H7 (cell line): ENCODE results near the gene ZNF652. TPM values are rescaled to one million over a fixed set of nuclear protein-coding genes. Genes with fewer than 3 reads are reported as not detected.
A peak's percentile ranks its signal among the peaks of the same experiment; 100 is the strongest.

Experiments
- DNase-seq: peaks from one replicate; pipeline ENCODE4 v3.0.0; 2012
- H3K27me3 ChIP-seq: 2 replicates; pipeline ENCODE4 v1.6.0; 2011; ENCODE audit warnings: mild to moderate bottlenecking, low read length; ENCODE audit not compliant: control insufficient read depth, insufficient read depth
- H3K36me3 ChIP-seq: replicated peaks from 2 replicates; pipeline ENCODE4 v1.5.1; 2011; ENCODE audit warnings: low read length; ENCODE audit not compliant: control insufficient read depth, insufficient read depth
- H3K4me3 ChIP-seq: 2 replicates; pipeline ENCODE4 v1.5.1; 2011; ENCODE audit warnings: low read depth, mild to moderate bottlenecking, control low read depth, low read length, moderate library complexity; ENCODE audit not compliant: insufficient read depth
- total RNA-seq: library from RNA; depleted of rRNA; stranded (reverse); fragments of >200 nt; shearing (Covaris generic); gene quantifications from 2 replicates; pipeline ENCODE4 v1.2.3, GENCODE V29; 2014; rRNA removed

The ZNF652 gene
- total RNA-seq, 1 experiment from 2014 or later = 22.9 TPM

- H3K36me3 ChIP-seq = no peaks in the 10 kb centered on the region
- peak overlapping the region; percentile 52 for H3K4me3 ChIP-seq
- peaks cover 15% of the 10 kb centered on the region for H3K27me3 ChIP-seq
- no peak for DNase-seq
Observed at GRCh38 chr17:49260817-49261291, 101.2 kb downstream of the ZNF652 start.

GRCh38 chr17:49260011-49260816 is 101.8 kb downstream of the ZNF652 start:
- no peaks in the 10 kb centered on the region for H3K36me3 ChIP-seq
- H3K4me3 ChIP-seq = peak overlapping the region; percentile 52
- DNase-seq = peak; percentile 83
- H3K27me3 ChIP-seq = peaks cover 15% of the 10 kb centered on the region

- no peaks in the 10 kb centered on the region for H3K36me3 ChIP-seq
- peaks cover 15% of the 10 kb centered on the region for H3K27me3 ChIP-seq
- H3K4me3 ChIP-seq = peak overlapping the region; percentile 52
Observed at GRCh38 chr17:49259663-49260010, 102.4 kb downstream of the ZNF652 start.

GRCh38 chr17:49258394-49258793 is 103.7 kb downstream of the ZNF652 start:
- H3K4me3 ChIP-seq = no peak overlapping the region
- no peaks in the 10 kb centered on the region for H3K36me3 ChIP-seq
- DNase-seq = no peak
- peaks cover 15% of the 10 kb centered on the region for H3K27me3 ChIP-seq

More at GRCh38 chr17:49259663-49260010, 102.4 kb downstream of the ZNF652 start:
- DNase-seq = no peak

GRCh38 chr17:49255125-49255524 is 106.9 kb downstream of the ZNF652 start:
- DNase-seq = no peak
- H3K4me3 ChIP-seq = no peak overlapping the region
- H3K27me3 ChIP-seq = peaks cover 5% of the 10 kb centered on the region
- no peaks in the 10 kb centered on the region for H3K36me3 ChIP-seq

GRCh38 chr17:49254066-49254465 is 108.0 kb downstream of the ZNF652 start:
- Histone ChIP-seq H3K36me3 (no peaks in the 10 kb centered on the region), H3K4me3 (no peak overlapping the region), H3K27me3 (no peaks in the 10 kb centered on the region)
- DNase-seq = no peak

- no peaks in the 10 kb centered on the region for H3K36me3 ChIP-seq
- H3K4me3 ChIP-seq = no peak overlapping the region
- H3K27me3 ChIP-seq = no peaks in the 10 kb centered on the region
- DNase-seq = no peak
Observed at GRCh38 chr17:49252148-49252695, 109.8 kb downstream of the ZNF652 start.

- DNase-seq = no peak
- Histone ChIP-seq H3K4me3 (no peak overlapping the region), H3K27me3 (no peaks in the 10 kb centered on the region), H3K36me3 (no peaks in the 10 kb centered on the region)
Observed at GRCh38 chr17:49249890-49250522, 112.0 kb downstream of the ZNF652 start.

GRCh38 chr17:49249292-49249794 is 112.7 kb downstream of the ZNF652 start:
- DNase-seq = peak; percentile 45
- H3K4me3 ChIP-seq = no peak overlapping the region
- no peaks in the 10 kb centered on the region for H3K27me3 ChIP-seq
- H3K36me3 ChIP-seq = no peaks in the 10 kb centered on the region

- no peaks in the 10 kb centered on the region for H3K27me3 ChIP-seq
- H3K36me3 ChIP-seq = no peaks in the 10 kb centered on the region
- DNase-seq = no peak
- H3K4me3 ChIP-seq = no peak overlapping the region
Observed at GRCh38 chr17:49247944-49248343, 114.1 kb downstream of the ZNF652 start.

GRCh38 chr17:49244839-49245238 is 117.2 kb downstream of the ZNF652 start:
- H3K27me3 ChIP-seq = no peaks in the 10 kb centered on the region
- H3K4me3 ChIP-seq = no peak overlapping the region

More at GRCh38 chr17:49244839-49245238, 117.2 kb downstream of the ZNF652 start:
- no peaks in the 10 kb centered on the region for H3K36me3 ChIP-seq
- DNase-seq = no peak

Other genes with a start within 250 kb of the ZNF652 start
- gene B4GALNT2, start 229.5 kb downstream of the ZNF652 start, total RNA-seq = 0.03 TPM in 1 of 2 replicates, not detected in the other
- gene GNGT2, start 151.7 kb downstream of the ZNF652 start, total RNA-seq = 0.30 TPM in 1 of 2 replicates, not detected in the other
- 1.9 and 2.7 TPM in 2 replicates for gene ABI3, start 151.5 kb downstream of the ZNF652 start, total RNA-seq
- 0.69 and 0.78 TPM in 2 replicates for gene PHOSPHO1, start 131.5 kb downstream of the ZNF652 start, total RNA-seq
- 310 and 384 TPM in 2 replicates for gene PHB1, start 52.6 kb upstream of the ZNF652 start, total RNA-seq
- gene NGFR, start 133.0 kb upstream of the ZNF652 start, total RNA-seq = 7.9 and 8.7 TPM in 2 replicates
- 1.7 and 2.4 TPM in 2 replicates for gene NXPH3, start 213.6 kb upstream of the ZNF652 start, total RNA-seq